Gastrocnemius medialis (tissue), 4 donors: ENCODE measurements around the gene PTGFRN. TPM values are rescaled to one million over a fixed set of nuclear protein-coding genes. Genes with fewer than 3 reads are reported as not detected.

Source experiments
- ATAC-seq, 2 donors: fragments of 150-250 bp; one replicate each; pipeline ENCODE4 v1.9.1; 2016
- DNase-seq, 2 donors: peaks; one replicate each; pipeline ENCODE4 v3.0.0-alpha.2; 2019
- H3K27ac ChIP-seq, 4 donors: fragments of 200-600 bp; sonication (generic); 1 replicate in 1 of 4; 2 replicates in 3 of 4; pipeline ENCODE4 v1.5.1; 2016 to 2018; ENCODE audit warnings: mild to moderate bottlenecking in 2 of 4, moderate library complexity in 1 of 4
- H3K27me3 ChIP-seq, 3 donors: fragments of 200-600 bp; sonication (generic) in 2 of 3; 1 replicate in 1 of 3; 2 replicates in 2 of 3; pipeline versions ENCODE4 v1.5.1 to v1.6.0; 2016 to 2019; ENCODE audit warnings: mild to moderate bottlenecking in 1 of 3, moderate library complexity in 1 of 3
- H3K36me3 ChIP-seq, 2 donors: fragments of 200-600 bp; sonication (generic) in 1 of 2; one replicate each; pipeline ENCODE4 v1.5.1; 2017 to 2018
- H3K4me1 ChIP-seq, 2 donors: fragments of 200-600 bp; sonication (generic) in 1 of 2; one replicate each; pipeline ENCODE4 v1.5.1; 2016 to 2017; ENCODE audit warnings: mild to moderate bottlenecking in 2 of 2
- H3K4me3 ChIP-seq, 4 donors: fragments of 200-600 bp; sonication (generic) in 3 of 4; 1 replicate in 1 of 4; 2 replicates in 3 of 4; pipeline ENCODE4 v1.5.1; 2016 to 2019; ENCODE audit warnings: mild to moderate bottlenecking in 2 of 4
- H3K9me3 ChIP-seq, 3 donors: fragments of 200-600 bp; sonication (generic) in 2 of 3; 1 replicate in 1 of 3; 2 replicates in 2 of 3; pipeline ENCODE4 v1.5.1; 2016 to 2019
- CTCF ChIP-seq, 5 experiments: fragments of 450-650 bp in 3 of 5; fragments of 200-600 bp in 2 of 5; sonication (generic) in 2 of 5; IDR thresholded peaks in 4 of 5; conservative IDR thresholded peaks in 1 of 5; 1 replicate in 4 of 5; 2 replicates in 1 of 5; pipeline ENCODE4 v1.5.1; 2016 to 2019; ENCODE audit warnings: antibody characterized with exemption in 5 of 5, mild to moderate bottlenecking in 3 of 5, moderate library complexity in 3 of 5
- POLR2A ChIP-seq, 2 donors: fragments of 450-650 bp; IDR thresholded peaks; one replicate each; pipeline ENCODE4 v1.6.1; 2017; ENCODE audit warnings: antibody characterized with exemption in 2 of 2, mild to moderate bottlenecking in 2 of 2, moderate library complexity in 2 of 2
- in situ Hi-C, 4 donors: fragments of 200-750 bp; cut with MboI; loops; one replicate each; pipeline versions ENCODE4 v1.15.0 to v1.8.0; 2017; ENCODE audit warnings: low sequenced_read_pairs in 4 of 4
- intact Hi-C: fragments of 100-400 bp; cut with DNase I; formaldehyde crosslinking; loops from one replicate; pipeline ENCODE4 v1.15.1; 2023; ENCODE audit warnings: low total_unique reads
- total RNA-seq, 4 donors: library from RNA; depleted of rRNA; stranded (reverse); fragments of >200 nt; gene quantifications; one replicate each; pipeline versions ENCODE4 v1.1.0 to v1.2.3, GENCODE V29; 2016

PTGFRN gene
- total RNA-seq, 4 donors from 2014 or later: 1.5 to 18.1 (median 2.9) TPM

DNA sequence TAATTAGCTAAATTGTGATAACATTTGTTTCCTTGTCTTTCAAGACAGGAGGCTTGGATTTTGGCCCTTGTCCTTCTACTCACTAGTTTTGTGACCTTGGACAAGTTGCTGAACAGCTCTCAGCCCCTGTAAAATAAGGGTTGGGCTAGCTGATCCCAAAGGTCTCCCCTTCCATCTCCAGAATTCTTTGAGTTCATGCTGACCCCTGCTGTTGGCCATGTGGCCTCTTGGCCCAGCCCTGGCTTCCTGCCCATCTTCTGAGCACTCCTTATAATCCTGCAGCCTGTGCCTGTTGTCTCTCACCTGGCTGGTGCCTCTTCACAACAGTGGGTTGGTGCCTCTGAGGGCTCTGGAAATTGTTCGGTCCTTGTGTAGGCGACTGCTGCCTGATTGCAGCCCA, 10.1 kb downstream of the PTGFRN start:
- in situ Hi-C loops: no loop called here
- no peak for ATAC-seq

DNA sequence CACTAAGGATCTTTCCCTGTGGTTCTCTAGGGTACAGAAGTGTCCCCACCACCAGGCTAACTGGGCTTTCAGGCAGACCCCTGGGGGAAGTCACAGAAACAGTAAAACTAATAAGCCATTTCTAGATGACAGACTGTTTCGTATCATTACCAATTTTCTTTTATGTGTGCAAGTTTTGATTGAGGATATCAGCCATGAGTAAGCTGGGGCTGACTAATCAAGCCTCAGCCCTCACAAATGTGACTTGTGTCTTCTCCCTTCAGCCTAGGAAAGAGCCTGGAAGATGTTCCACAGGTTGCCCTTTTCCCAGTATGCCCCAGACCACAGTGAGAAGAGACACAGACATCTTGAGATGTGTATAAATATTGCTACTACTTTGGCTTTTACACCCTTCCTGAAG, 10.5 kb downstream of the PTGFRN start:
- Histone ChIP-seq H3K27ac (no peak overlapping the region), H3K27me3 (peaks cover 0 to 12% (median 4%) of the 10 kb centered on the region in 3 donors), H3K9me3 (no peaks in the 10 kb centered on the region), H3K36me3 (no peaks in the 10 kb centered on the region), H3K4me3 (no peak overlapping the region), H3K4me1 (peaks cover 0 to 6% of the 10 kb centered on the region in 2 donors)
- in situ Hi-C loops (no loop called here), intact Hi-C loops (no loop called here)
- ATAC-seq: no peak
- DNase-seq: no peak
- no peak for TF ChIP-seq CTCF (IDR thresholded peaks at IDR 0.05 in 4 of 5, conservative IDR thresholded peaks at IDR 0.05 in 1 of 5)
- no peak for TF ChIP-seq POLR2A (IDR thresholded peaks at IDR 0.05)

More for the DNA sequence above, 10.1 kb downstream of the PTGFRN start:
- Histone ChIP-seq H3K27ac (no peak overlapping the region), H3K4me3 (no peak overlapping the region), H3K36me3 (no peaks in the 10 kb centered on the region), H3K27me3 (peaks cover 0 to 12% (median 5%) of the 10 kb centered on the region in 3 donors), H3K9me3 (no peaks in the 10 kb centered on the region), H3K4me1 (peaks cover 0 to 6% of the 10 kb centered on the region in 2 donors)
- intact Hi-C loops: loop anchor here (10.0 kb wide), 1 partner anchor 65 kb away; no protein-coding TSS in a partner anchor
- DNase-seq: no peak
- TF ChIP-seq POLR2A (IDR thresholded peaks at IDR 0.05) (no peak), CTCF (IDR thresholded peaks at IDR 0.05 in 4 of 5, conservative IDR thresholded peaks at IDR 0.05 in 1 of 5) (no peak)

- Histone ChIP-seq H3K4me1 (no peaks in the 10 kb centered on the region), H3K36me3 (no peaks in the 10 kb centered on the region), H3K27me3 (peaks cover 0 to 5% (median 0%) of the 10 kb centered on the region in 3 donors), H3K27ac (no peak overlapping the region), H3K4me3 (no peak overlapping the region), H3K9me3 (no peaks in the 10 kb centered on the region)
- in situ Hi-C loops (no loop called here), intact Hi-C loops (no loop called here)
- ATAC-seq: no peak
- no peak for DNase-seq
- no peak for TF ChIP-seq CTCF (IDR thresholded peaks at IDR 0.05 in 4 of 5, conservative IDR thresholded peaks at IDR 0.05 in 1 of 5)
- TF ChIP-seq POLR2A (IDR thresholded peaks at IDR 0.05): no peak
Observed at GRCh38 chr1:116921301-116921885, 11.7 kb downstream of the PTGFRN start.

DNA sequence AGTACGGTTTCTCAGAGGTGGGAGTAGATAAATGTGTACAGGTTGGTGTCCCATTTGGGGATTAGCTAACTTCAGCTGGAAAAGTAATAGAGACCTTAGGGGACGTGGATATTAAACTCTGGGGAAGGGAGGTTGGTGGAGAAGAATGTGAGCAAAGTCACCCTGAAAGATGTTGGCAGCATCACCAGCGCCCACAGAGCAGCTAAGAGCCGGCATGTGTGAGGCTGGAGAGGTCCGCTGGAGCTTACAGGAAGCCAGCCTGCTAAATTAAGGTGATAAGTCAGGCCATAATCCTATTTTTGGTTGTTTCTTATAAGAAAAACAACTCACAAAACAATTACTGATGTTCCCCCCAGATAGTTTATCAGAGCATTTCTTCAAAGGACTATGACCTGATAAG, 12.2 kb downstream of the PTGFRN start:
- Histone ChIP-seq H3K36me3 (no peaks in the 10 kb centered on the region), H3K27ac (no peak overlapping the region), H3K27me3 (no peaks in the 10 kb centered on the region), H3K4me3 (no peak overlapping the region), H3K9me3 (no peaks in the 10 kb centered on the region), H3K4me1 (no peaks in the 10 kb centered on the region)
- TF ChIP-seq POLR2A (IDR thresholded peaks at IDR 0.05): no peak
- no peak for TF ChIP-seq CTCF (IDR thresholded peaks at IDR 0.05 in 4 of 5, conservative IDR thresholded peaks at IDR 0.05 in 1 of 5)
- in situ Hi-C loops (no loop called here), intact Hi-C loops (no loop called here)
- ATAC-seq: no peak
- no peak for DNase-seq

GRCh38 chr1:116923421-116923820, 13.7 kb downstream of the PTGFRN start:
- TF ChIP-seq POLR2A (IDR thresholded peaks at IDR 0.05) (no peak), CTCF (IDR thresholded peaks at IDR 0.05 in 4 of 5, conservative IDR thresholded peaks at IDR 0.05 in 1 of 5) (no peak)
- ATAC-seq (no peak), DNase-seq (no peak)
- Histone ChIP-seq H3K4me1 (no peaks in the 10 kb centered on the region), H3K4me3 (no peak overlapping the region), H3K27me3 (no peaks in the 10 kb centered on the region), H3K9me3 (no peaks in the 10 kb centered on the region), H3K36me3 (no peaks in the 10 kb centered on the region), H3K27ac (no peak overlapping the region)
- in situ Hi-C loops (no loop called here), intact Hi-C loops (no loop called here)
